HG03045 (cell line): ENCODE results near the gene LOXHD1.

Experiments used
- ATAC-seq: cut with Tn5 transposase; IDR thresholded peaks from one replicate; pipeline ENCODE4 v1.9.1; 2021; ENCODE audit warnings: mild to moderate bottlenecking, moderate library complexity; ENCODE audit not compliant: unreplicated experiment

Gene LOXHD1

GRCh38 chr18:46676182-46676835, 19.3 kb upstream of the LOXHD1 start:
- no peak for ATAC-seq

DNA sequence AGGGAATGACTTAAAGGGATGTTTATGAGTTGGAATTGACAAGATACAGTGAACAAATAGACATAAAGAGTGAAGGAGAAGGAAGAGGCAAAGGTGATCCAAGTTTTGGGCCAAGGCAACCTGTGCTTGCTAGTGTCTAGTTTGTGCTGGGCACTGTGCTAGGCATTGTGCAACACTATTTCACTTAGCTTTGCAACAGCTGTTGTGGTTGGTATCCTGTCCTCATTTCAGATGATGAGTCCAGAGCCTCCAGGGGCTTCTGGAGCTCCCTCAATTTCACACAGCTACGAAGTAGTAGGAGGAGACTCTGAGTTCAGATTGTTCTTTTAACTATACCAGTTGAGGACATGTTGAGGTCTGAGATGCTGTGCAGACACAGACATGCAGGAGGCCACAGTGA, 18.1 kb upstream of the LOXHD1 start:
- no peak for ATAC-seq

DNA sequence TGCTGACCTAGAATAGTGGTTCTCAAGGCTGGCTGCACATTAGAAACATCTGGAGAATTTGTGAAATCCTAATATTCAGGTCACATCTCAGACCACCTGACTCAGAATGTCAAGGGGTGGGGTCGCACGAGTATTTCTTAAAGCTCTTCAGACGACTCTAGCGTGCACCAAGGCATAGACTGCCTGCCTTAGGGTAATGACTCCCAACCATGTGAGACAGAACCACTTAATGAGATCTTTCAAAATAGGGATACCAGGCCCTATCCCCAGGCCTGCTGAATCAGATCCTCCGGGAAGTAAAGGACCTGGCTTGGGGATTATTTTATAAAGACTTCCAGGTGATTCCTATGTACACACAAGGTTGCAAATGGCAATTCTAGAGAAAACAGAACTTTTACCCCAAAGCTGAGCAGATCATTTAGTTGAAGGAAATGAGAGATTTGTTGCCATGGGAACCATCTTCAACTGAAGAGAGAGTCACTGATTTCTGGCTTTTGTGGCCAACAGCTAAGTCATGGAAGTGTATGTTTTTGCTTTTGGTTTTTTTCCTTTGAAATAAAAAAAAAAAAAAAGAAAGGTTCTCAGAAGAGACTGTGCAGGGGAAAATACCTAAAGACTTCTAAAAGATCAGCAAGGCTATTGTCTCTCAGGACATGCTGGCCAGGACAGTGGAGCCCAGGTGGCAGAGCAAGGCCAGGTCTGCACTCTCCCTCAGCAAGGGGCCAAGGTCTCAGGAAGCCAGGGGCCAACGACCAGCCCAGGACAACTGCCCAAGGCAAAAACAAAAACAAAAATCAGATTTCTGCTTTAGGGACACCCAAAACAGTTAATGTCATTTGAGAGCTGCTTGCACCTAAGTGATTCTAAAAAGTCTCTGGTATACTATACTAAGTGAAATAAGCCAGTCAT, 15.3 kb upstream of the LOXHD1 start:
- ATAC-seq: no peak

GRCh38 chr18:46668694-46669093, 11.7 kb upstream of the LOXHD1 start:
- ATAC-seq: no peak

GRCh38 chr18:46668135-46668534, 11.1 kb upstream of the LOXHD1 start:
- no peak for ATAC-seq

DNA sequence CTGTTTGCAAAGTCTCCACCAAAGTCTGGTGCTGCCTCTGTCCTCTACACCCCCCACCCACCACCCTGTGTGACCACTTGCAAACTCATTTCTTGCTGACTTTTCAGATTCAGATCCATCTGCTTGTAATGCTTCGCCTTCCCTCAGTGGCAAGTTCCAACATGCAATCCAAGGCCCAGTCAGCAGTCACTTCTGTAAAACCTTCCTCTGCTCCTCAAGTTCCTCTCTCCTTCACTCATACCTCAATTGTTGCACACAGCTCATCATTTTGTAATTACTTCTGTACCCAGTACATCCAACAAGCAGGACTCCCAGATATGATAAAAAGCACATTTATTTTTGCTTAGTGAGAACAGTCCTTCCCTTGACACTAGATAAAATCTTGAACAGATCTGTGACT, 6.5 kb upstream of the LOXHD1 start:
- ATAC-seq: no peak

- ATAC-seq: no peak
Observed at GRCh38 chr18:46660957-46661749, 4.1 kb upstream of the LOXHD1 start.

GRCh38 chr18:46659484-46659883, 2.5 kb upstream of the LOXHD1 start:
- ATAC-seq: no peak

DNA sequence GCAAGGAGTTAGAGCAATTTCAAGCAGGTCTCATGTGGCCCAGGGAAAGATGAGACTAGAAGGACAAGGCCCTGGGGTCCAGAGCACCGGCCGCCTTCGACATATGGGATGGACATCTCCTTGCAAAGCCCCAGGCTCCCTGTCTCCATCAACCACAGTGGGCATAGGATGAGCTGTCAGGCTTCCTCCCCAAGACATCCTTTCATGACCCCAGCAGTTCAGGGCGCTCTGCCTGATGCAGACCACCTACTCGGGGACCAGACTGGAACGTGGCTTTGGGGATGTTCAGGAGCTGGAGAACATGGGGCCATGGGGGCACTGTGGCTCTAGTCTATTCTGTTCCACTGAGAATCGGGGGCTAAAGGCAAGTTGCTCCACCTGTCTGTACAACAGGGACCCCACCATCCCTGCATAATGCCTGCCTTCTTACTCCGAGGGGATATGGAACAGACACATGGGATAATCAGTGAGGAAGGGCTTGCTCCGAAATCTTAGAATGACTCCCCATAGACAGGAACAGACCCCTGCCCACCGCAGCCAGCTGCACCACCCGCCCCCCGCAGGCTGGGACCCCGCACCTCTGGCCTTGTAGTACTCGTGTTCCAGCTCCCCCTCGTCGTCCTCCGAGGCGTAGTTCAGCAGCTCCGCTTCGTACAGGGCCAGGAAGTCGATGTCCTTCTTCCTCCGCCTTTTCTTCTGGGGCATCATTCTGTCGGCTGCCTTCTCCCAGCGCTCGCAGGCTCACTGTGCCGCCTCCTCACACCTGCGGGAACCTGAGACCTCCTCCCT, 500 bp downstream of the LOXHD1 start:
- ATAC-seq: no peak

- ATAC-seq: no peak
Observed at GRCh38 chr18:46652372-46652771, 4.6 kb downstream of the LOXHD1 start.

- no peak for ATAC-seq
Observed at GRCh38 chr18:46650681-46651080, 6.3 kb downstream of the LOXHD1 start.

DNA sequence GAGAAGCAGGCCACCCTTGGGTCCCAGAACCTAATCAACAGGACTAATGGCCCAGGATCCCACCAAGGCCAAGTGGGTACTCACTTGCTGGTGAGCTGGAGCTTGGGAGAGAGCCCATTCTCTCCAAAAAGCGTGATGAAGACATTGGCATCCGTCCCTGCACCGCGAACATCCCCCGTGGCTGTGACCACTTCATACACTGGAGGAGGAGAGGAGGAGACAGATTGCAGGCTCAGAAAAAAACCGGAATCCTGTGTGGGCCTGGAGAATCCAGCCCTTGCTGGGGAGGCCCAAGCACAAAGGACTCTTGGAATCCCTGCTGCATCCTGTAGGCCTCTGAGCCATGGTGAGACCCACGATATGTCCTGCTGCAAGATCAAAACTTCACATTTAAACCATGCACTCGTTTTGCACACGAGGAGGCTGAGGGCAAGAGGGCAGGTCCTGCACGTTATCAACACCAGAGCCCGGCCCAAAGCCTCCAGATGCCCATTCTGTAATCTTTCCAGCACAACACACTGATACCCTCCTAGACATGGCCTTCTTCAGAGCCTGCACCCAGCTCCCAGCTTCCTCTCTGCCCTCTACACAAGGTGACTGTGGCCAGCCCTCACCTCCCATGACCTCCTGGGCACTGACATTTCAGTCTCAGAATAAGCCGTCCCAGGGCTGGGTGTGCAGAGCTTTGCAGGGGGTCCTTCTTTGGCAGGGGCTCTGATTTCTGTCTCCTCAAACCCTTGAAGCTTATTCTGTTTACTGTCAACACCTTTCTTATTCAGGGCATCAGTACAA, 7.8 kb downstream of the LOXHD1 start:
- ATAC-seq: no peak

- ATAC-seq: no peak
Observed at GRCh38 chr18:46646468-46646867, 10.6 kb downstream of the LOXHD1 start.

GRCh38 chr18:46642561-46642960, 14.5 kb downstream of the LOXHD1 start:
- ATAC-seq: no peak

DNA sequence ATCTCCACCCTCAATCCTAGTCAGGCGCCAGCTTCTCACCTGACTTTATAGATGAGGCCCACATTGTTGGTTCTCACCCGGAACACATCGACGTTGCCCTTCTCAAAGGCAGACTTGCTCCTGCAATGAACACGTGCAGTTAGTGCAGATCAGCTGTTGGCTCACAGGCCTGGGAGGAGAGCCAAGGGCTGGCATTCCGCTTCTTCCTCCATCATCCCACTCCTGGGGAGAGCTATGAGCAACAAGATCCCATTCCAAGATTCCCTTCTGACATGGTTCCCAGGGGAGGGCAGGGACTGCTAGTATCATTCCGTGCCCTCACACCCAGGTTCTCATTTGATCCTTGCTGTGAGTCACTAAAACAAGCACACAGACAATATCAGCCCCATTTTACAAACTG, 15.1 kb downstream of the LOXHD1 start:
- ATAC-seq: no peak

- ATAC-seq: no peak
Observed at GRCh38 chr18:46639386-46639785, 17.6 kb downstream of the LOXHD1 start.

DNA sequence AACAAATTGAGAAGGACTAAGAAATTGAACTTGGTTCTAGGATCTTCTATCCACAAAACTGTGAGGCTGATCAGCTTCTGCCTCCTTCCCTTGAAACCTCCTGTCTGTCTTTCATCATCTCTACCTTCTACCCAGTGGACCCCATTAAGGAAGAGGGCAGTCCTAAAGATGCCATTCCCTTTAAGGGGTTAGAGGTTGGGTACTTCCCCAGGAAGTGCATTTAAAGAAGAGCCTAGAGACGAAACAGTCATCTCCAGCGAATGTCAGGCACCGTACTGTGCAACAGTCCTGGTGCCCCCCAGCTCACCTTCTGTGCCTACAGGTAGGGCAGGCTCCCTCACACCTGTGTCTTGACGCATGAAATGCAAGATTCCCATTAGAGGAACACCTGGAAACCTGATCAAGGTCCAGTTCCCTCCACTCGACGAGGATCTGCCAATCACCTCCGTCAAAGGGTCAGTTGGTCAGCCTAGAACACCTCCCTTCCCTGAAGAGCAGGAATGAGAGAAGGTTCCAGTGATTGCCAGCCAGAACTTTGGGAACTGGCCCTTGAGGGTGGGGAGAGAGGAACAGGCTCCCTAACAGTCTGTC, 20.9 kb downstream of the LOXHD1 start:
- no peak for ATAC-seq

- no peak for ATAC-seq
Observed at GRCh38 chr18:46632401-46633071, 24.5 kb downstream of the LOXHD1 start.

GRCh38 chr18:46630991-46631390, 26.0 kb downstream of the LOXHD1 start:
- ATAC-seq: no peak
